ENCODE data around the gene ANXA6. TPM values are rescaled to one million over a fixed set of nuclear protein-coding genes. Genes with fewer than 3 reads are reported as not detected.

Gene ANXA6
- total and polyA plus RNA-seq, 10 of the 15 experiments (the other 5 are each of a cell fraction or from before 2014, with no cell fraction given), result 44.0 to 571 (median 465) TPM

DNA sequence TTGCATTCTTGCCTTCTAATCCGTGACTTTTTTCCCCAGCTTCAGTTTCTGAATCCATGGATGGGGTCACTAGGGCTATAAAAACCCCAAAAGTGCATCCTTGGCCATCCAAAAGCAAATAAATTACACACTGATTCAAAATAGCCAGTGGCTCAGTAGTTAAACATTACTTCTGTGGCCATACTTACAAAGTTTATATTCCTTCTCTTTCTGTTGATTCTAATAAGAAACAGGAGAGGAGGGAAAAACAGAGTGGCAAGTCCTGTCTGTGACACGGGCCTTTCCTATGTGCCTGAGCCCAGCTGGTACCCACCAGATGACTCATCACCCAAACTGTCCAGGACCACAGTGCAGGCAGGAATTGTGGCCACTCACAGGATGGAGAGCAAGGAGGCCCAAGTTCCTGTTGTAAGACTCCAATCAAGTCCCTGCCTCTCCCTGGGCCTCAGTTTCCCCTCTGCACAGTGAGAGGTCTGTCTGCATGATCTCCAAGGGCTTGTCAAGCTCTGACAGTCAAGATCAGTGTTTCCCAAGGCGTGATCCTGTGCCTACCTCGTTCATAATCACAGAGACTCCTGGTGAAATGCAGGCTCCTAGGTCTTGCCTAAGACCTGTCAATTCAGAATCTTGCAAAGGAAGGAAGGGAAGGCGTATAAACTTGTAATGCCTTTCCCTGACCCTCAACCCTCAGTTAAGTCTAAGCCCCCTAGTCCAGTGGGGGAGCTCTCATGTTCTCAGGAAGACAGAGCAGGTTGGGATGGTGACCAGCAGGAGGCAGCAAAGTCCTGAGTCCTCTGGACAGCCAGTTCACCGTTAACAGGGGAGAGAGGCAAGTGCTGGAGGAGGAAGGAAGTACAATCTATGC lies 106.3 kb downstream of the ANXA6 start:
- in situ Hi-C loops (cut with MboI) (loop anchor here (5.0 kb wide), 2 partner anchors 71 to 111 kb away; no protein-coding TSS in a partner anchor), intact Hi-C loops (cut with micrococcal nuclease; ENCODE audit: unreplicated experiment) (loop anchor here (1.0 to 5.0 kb wide), 3 partner anchors 64 to 266 kb away; no protein-coding TSS in a partner anchor)
- Histone ChIP-seq H3K4me3 (no peak overlapping the region), H3K4me1 (ENCODE audit: control insufficient read depth, insufficient read depth, low read length) (no peaks in the 10 kb centered on the region; the same call in 1 of the 2 replicates), H3K36me3 (ENCODE audit: control insufficient read depth in 2 of 2, insufficient read depth in 2 of 2, low read length in 1 of 2) (peaks cover 48 to 61% of the 10 kb centered on the region in 2 experiments), H3K27me3 (replicated peaks in 1 of 2; ENCODE audit: control insufficient read depth in 2 of 2, insufficient read depth in 2 of 2, low read length in 1 of 2) (no peaks in the 10 kb centered on the region), H3K4me2 (ENCODE audit: control insufficient read depth, insufficient read depth) (no peak overlapping the region), H2AFZ (ENCODE audit: control insufficient read depth, low read depth, low read length) (no peak overlapping the region), H4K20me1 (ENCODE audit: control insufficient read depth, insufficient read depth) (no peaks in the 10 kb centered on the region; the same call in 1 of the 2 replicates), H3K9me3 (replicated peaks; ENCODE audit: control insufficient read depth, insufficient read depth, low read length) (no peaks in the 10 kb centered on the region), H3K79me2 (ENCODE audit: control insufficient read depth, insufficient read depth, low read length) (peaks cover 9% of the 10 kb centered on the region), H3K27ac (ENCODE audit: control insufficient read depth, insufficient read depth) (no peak overlapping the region), H3K9ac (ENCODE audit: control insufficient read depth, insufficient read depth, low read length) (no peak overlapping the region)
- ChIA-PET CTCF (interaction anchor here (0.6 to 15.8 kb wide), 39 partner anchors 8 to 262 kb away, joined by 3 to 691 read pairs (median 5); partner anchors contain the start of gene GM2A), SMC1A (ENCODE audit: uncharacterized antibody, unreplicated experiment) (interaction anchor here (0.6 to 9.9 kb wide), 28 partner anchors 10 to 265 kb away, joined by 3 to 279 read pairs (median 6); partner anchors contain the start of gene TNIP1), RAD21 (ENCODE audit: unreplicated experiment) (interaction anchor here (0.6 to 7.7 kb wide), 30 partner anchors 15 to 267 kb away, joined by 3 to 178 read pairs (median 4); partner anchors contain the start of gene ANXA6), POLR2A (interaction anchor here (0.5 to 4.2 kb wide), 9 partner anchors 28 to 723 kb away, joined by 3 to 23 read pairs (median 4); no protein-coding TSS in a partner anchor)
- FAIRE-seq, result peak; percentile 97
- ATAC-seq, result peak; percentile 93
- no TSS peak for BruUV-seq (replicated peaks)
- WGBS (ENCODE audit: insufficient coverage, insufficient replicate concordance, low lambda C conversion rate, missing lambda C conversion rate), result 59% methylated on average over 6 of the region's 6 CpGs
- DNase-seq (ENCODE audit: low read depth, low spot score), result peak; percentile 43
- TF ChIP-seq SMAD1 (IDR thresholded peaks at IDR 0.05; ENCODE audit: low read depth, partially characterized antibody) (no peak), CTCF (IDR thresholded peaks at IDR 0.05 in 2 of 3, conservative IDR thresholded peaks at IDR 0.05 in 1 of 3; ENCODE audit: control insufficient read depth in 2 of 3, extremely low read depth in 1 of 3, insufficient read depth in 1 of 3, low read depth in 3 of 3, low read length in 3 of 3) (peak; percentile 86 to 87 (median 86)), IRF5 (IDR thresholded peaks at IDR 0.05; ENCODE audit: borderline replicate concordance) (no peak), CREB1 (IDR thresholded peaks at IDR 0.05; ENCODE audit: low read depth) (no peak), RBBP5 (conservative IDR thresholded peaks at IDR 0.05) (no peak), CHD1 (IDR thresholded peaks at IDR 0.05; ENCODE audit: low read depth, low read length) (no peak), MEF2A (IDR thresholded peaks at IDR 0.05; ENCODE audit: insufficient read depth, low read depth, low read length) (no peak), PAX5 (IDR thresholded peaks at IDR 0.05; ENCODE audit: borderline replicate concordance, low read depth, low read length) (no peak), TCF7 (IDR thresholded peaks at IDR 0.05; ENCODE audit: borderline replicate concordance) (no peak), ZNF622 (IDR thresholded peaks at IDR 0.05) (no peak)
- TF ChIP-seq, protein P1, sequence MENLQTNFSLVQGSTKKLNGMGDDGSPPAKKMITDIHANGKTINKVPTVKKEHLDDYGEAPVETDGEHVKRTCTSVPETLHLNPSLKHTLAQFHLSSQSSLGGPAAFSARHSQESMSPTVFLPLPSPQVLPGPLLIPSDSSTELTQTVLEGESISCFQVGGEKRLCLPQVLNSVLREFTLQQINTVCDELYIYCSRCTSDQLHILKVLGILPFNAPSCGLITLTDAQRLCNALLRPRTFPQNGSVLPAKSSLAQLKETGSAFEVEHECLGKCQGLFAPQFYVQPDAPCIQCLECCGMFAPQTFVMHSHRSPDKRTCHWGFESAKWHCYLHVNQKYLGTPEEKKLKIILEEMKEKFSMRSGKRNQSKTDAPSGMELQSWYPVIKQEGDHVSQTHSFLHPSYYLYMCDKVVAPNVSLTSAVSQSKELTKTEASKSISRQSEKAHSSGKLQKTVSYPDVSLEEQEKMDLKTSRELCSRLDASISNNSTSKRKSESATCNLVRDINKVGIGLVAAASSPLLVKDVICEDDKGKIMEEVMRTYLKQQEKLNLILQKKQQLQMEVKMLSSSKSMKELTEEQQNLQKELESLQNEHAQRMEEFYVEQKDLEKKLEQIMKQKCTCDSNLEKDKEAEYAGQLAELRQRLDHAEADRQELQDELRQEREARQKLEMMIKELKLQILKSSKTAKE (IDR thresholded peaks at IDR 0.05; ENCODE audit: low read depth, poor library complexity, severe bottlenecking), result no peak
- TF ChIP-seq, protein P2, sequence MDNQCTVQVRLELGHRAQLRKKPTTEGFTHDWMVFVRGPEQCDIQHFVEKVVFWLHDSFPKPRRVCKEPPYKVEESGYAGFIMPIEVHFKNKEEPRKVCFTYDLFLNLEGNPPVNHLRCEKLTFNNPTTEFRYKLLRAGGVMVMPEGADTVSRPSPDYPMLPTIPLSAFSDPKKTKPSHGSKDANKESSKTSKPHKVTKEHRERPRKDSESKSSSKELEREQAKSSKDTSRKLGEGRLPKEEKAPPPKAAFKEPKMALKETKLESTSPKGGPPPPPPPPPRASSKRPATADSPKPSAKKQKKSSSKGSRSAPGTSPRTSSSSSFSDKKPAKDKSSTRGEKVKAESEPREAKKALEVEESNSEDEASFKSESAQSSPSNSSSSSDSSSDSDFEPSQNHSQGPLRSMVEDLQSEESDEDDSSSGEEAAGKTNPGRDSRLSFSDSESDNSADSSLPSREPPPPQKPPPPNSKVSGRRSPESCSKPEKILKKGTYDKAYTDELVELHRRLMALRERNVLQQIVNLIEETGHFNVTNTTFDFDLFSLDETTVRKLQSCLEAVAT (IDR thresholded peaks at IDR 0.05), result no peak
